ENCODE measurements around the gene TRPC4AP.
A peak's percentile ranks its signal among the peaks of the same experiment; 100 is the strongest.

The TRPC4AP gene

GRCh38 chr20:34989118-34989517 is 103.5 kb downstream of the TRPC4AP start:
- Histone ChIP-seq H3K4me3 (ENCODE audit: insufficient read length, low read depth) (no peak overlapping the region), H3K9me3 (ENCODE audit: insufficient read depth, low read length) (no peaks in the 10 kb centered on the region), H3K27me3 (ENCODE audit: insufficient read depth, insufficient read length) (peaks cover 22% of the 10 kb centered on the region), H3K9ac (ENCODE audit: insufficient read length, low read depth) (no peak overlapping the region), H3K36me3 (ENCODE audit: insufficient read depth, insufficient read length, low read length) (peaks cover 33% of the 10 kb centered on the region), H3K4me1 (ENCODE audit: insufficient read depth, insufficient read length) (peaks cover 25% of the 10 kb centered on the region)
- TF ChIP-seq SUZ12 (IDR thresholded peaks at IDR 0.05; ENCODE audit: extremely low read depth, insufficient read depth, insufficient read length) (no peak), YY1 (IDR thresholded peaks at IDR 0.05; ENCODE audit: insufficient read depth, insufficient read length) (no peak), ZNF274 (IDR thresholded peaks at IDR 0.05; ENCODE audit: low read depth, low read length) (no peak)
- no peak for DNase-seq (ENCODE audit: low read depth, low spot score)

GRCh38 chr20:34988191-34988540 is 104.4 kb downstream of the TRPC4AP start:
- Histone ChIP-seq H3K36me3 (ENCODE audit: insufficient read depth, insufficient read length, low read length) (peaks cover 24% of the 10 kb centered on the region), H3K4me1 (ENCODE audit: insufficient read depth, insufficient read length) (peaks cover 31% of the 10 kb centered on the region), H3K9me3 (ENCODE audit: insufficient read depth, low read length) (no peaks in the 10 kb centered on the region), H3K4me3 (ENCODE audit: insufficient read length, low read depth) (no peak overlapping the region), H3K9ac (ENCODE audit: insufficient read length, low read depth) (no peak overlapping the region), H3K27me3 (ENCODE audit: insufficient read depth, insufficient read length) (peaks cover 29% of the 10 kb centered on the region)
- no peak for DNase-seq (ENCODE audit: low read depth, low spot score)
- TF ChIP-seq SUZ12 (IDR thresholded peaks at IDR 0.05; ENCODE audit: extremely low read depth, insufficient read depth, insufficient read length) (no peak), YY1 (IDR thresholded peaks at IDR 0.05; ENCODE audit: insufficient read depth, insufficient read length) (no peak), ZNF274 (IDR thresholded peaks at IDR 0.05; ENCODE audit: low read depth, low read length) (no peak)

GRCh38 chr20:34987288-34988190 is 105.1 kb downstream of the TRPC4AP start:
- H3K4me3 ChIP-seq (ENCODE audit: insufficient read length, low read depth) = no peak overlapping the region
- H3K36me3 ChIP-seq (ENCODE audit: insufficient read depth, insufficient read length, low read length) = peaks cover 19% of the 10 kb centered on the region
- peaks cover 27% of the 10 kb centered on the region for H3K4me1 ChIP-seq (ENCODE audit: insufficient read depth, insufficient read length)
- DNase-seq (ENCODE audit: low read depth, low spot score) = no peak
- no peaks in the 10 kb centered on the region for H3K9me3 ChIP-seq (ENCODE audit: insufficient read depth, low read length)
- H3K9ac ChIP-seq (ENCODE audit: insufficient read length, low read depth) = no peak overlapping the region
- H3K27me3 ChIP-seq (ENCODE audit: insufficient read depth, insufficient read length) = peaks cover 35% of the 10 kb centered on the region
- TF ChIP-seq YY1 (IDR thresholded peaks at IDR 0.05; ENCODE audit: insufficient read depth, insufficient read length) (no peak), SUZ12 (IDR thresholded peaks at IDR 0.05; ENCODE audit: extremely low read depth, insufficient read depth, insufficient read length) (no peak), ZNF274 (IDR thresholded peaks at IDR 0.05; ENCODE audit: low read depth, low read length) (no peak)

- H3K9ac ChIP-seq (ENCODE audit: insufficient read length, low read depth) = no peak overlapping the region
- H3K27me3 ChIP-seq (ENCODE audit: insufficient read depth, insufficient read length) = peaks cover 41% of the 10 kb centered on the region
- H3K4me3 ChIP-seq (ENCODE audit: insufficient read length, low read depth) = no peak overlapping the region
- peaks cover 18% of the 10 kb centered on the region for H3K36me3 ChIP-seq (ENCODE audit: insufficient read depth, insufficient read length, low read length)
- TF ChIP-seq YY1 (IDR thresholded peaks at IDR 0.05; ENCODE audit: insufficient read depth, insufficient read length) = no peak
- no peak for TF ChIP-seq SUZ12 (IDR thresholded peaks at IDR 0.05; ENCODE audit: extremely low read depth, insufficient read depth, insufficient read length)
- no peak for TF ChIP-seq ZNF274 (IDR thresholded peaks at IDR 0.05; ENCODE audit: low read depth, low read length)
- H3K9me3 ChIP-seq (ENCODE audit: insufficient read depth, low read length) = no peaks in the 10 kb centered on the region
- H3K4me1 ChIP-seq (ENCODE audit: insufficient read depth, insufficient read length) = peaks cover 27% of the 10 kb centered on the region
- DNase-seq (ENCODE audit: low read depth, low spot score) = no peak
Measured at GRCh38 chr20:34986311-34987287, 106.0 kb downstream of the TRPC4AP start.

GRCh38 chr20:34985461-34986310 is 106.9 kb downstream of the TRPC4AP start:
- peak overlapping the region; percentile 18 for H3K9ac ChIP-seq (ENCODE audit: insufficient read length, low read depth)
- no peak overlapping the region for H3K4me3 ChIP-seq (ENCODE audit: insufficient read length, low read depth)
- H3K36me3 ChIP-seq (ENCODE audit: insufficient read depth, insufficient read length, low read length) = peaks cover 12% of the 10 kb centered on the region
- DNase-seq (ENCODE audit: low read depth, low spot score) = no peak
- H3K27me3 ChIP-seq (ENCODE audit: insufficient read depth, insufficient read length) = peaks cover 41% of the 10 kb centered on the region
- no peaks in the 10 kb centered on the region for H3K9me3 ChIP-seq (ENCODE audit: insufficient read depth, low read length)
- H3K4me1 ChIP-seq (ENCODE audit: insufficient read depth, insufficient read length) = peaks cover 31% of the 10 kb centered on the region
- no peak for TF ChIP-seq SUZ12 (IDR thresholded peaks at IDR 0.05; ENCODE audit: extremely low read depth, insufficient read depth, insufficient read length)
- TF ChIP-seq ZNF274 (IDR thresholded peaks at IDR 0.05; ENCODE audit: low read depth, low read length) = no peak
- TF ChIP-seq YY1 (IDR thresholded peaks at IDR 0.05; ENCODE audit: insufficient read depth, insufficient read length) = no peak

- peaks cover 41% of the 10 kb centered on the region for H3K27me3 ChIP-seq (ENCODE audit: insufficient read depth, insufficient read length)
- DNase-seq (ENCODE audit: low read depth, low spot score) = no peak
- H3K4me3 ChIP-seq (ENCODE audit: insufficient read length, low read depth) = no peak overlapping the region
- H3K36me3 ChIP-seq (ENCODE audit: insufficient read depth, insufficient read length, low read length) = peaks cover 8% of the 10 kb centered on the region
- H3K9me3 ChIP-seq (ENCODE audit: insufficient read depth, low read length) = no peaks in the 10 kb centered on the region
- peaks cover 30% of the 10 kb centered on the region for H3K4me1 ChIP-seq (ENCODE audit: insufficient read depth, insufficient read length)
- peak overlapping the region; percentile 18 for H3K9ac ChIP-seq (ENCODE audit: insufficient read length, low read depth)
- no peak for TF ChIP-seq YY1 (IDR thresholded peaks at IDR 0.05; ENCODE audit: insufficient read depth, insufficient read length)
- TF ChIP-seq SUZ12 (IDR thresholded peaks at IDR 0.05; ENCODE audit: extremely low read depth, insufficient read depth, insufficient read length) = no peak
Measured at GRCh38 chr20:34984756-34985261, 107.8 kb downstream of the TRPC4AP start.

Data from NT2/D1 (cell line).